ENCODE measurements around the gene TST. TPM values are rescaled to one million over a fixed set of nuclear protein-coding genes. Genes with fewer than 3 reads are reported as not detected.

Gene TST
- total RNA-seq, 1 donor from 2014 or later: 63.5 TPM

GRCh38 chr22:37037669-37038068, 18.4 kb upstream of the TST start:
- intact Hi-C loops (cut with DNase I): no loop called here
- ATAC-seq (ENCODE audit: poor library complexity): no peak
- DNase-seq: no peak

GRCh38 chr22:37036655-37037377, 17.6 kb upstream of the TST start:
- intact Hi-C loops (cut with DNase I): no loop called here
- DNase-seq: no peak

DNA sequence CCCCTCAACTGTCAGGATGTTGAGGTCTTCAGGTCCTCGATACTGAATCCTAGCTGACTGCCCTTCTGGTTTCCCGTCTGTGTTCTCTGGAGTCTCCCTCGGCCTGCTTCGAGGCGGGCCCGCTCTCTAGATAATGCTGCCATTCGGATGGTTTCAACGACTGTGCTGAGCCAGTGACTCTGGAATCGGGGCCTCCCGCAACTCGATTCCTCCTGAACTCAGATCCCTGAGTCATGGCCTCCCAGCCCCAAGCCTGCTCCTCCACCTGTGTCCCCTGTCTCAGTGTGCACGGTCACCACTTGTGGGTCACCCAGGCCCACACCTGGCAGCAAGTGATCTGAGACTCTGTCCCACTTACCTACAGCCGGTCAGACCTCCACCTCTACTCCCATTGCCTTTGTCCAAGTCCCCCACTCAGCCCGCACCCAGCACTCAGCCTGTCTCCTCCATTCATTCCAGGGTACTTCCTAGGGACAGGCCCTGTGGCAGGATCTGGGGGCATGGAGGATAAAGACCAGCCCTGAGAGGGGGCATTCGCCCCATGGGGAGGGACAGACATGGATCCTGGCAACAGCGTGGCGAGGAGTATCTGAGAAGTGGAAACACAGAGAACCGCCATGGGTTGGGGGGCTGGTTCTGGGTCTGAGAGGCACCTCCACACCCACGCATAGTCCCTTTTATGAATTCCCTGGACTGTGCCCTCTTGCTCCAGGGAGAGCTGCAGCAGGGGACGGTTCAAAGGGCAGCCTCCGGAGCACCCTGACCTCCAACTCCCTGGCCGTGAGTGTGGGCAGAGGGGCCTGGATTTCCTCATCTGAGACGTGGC, 14.6 kb upstream of the TST start:
- DNase-seq (no peak), ATAC-seq (ENCODE audit: poor library complexity) (no peak)
- intact Hi-C loops (cut with DNase I): no loop called here

More at GRCh38 chr22:37036655-37037377, 17.6 kb upstream of the TST start:
- ATAC-seq (ENCODE audit: poor library complexity): no peak

DNA sequence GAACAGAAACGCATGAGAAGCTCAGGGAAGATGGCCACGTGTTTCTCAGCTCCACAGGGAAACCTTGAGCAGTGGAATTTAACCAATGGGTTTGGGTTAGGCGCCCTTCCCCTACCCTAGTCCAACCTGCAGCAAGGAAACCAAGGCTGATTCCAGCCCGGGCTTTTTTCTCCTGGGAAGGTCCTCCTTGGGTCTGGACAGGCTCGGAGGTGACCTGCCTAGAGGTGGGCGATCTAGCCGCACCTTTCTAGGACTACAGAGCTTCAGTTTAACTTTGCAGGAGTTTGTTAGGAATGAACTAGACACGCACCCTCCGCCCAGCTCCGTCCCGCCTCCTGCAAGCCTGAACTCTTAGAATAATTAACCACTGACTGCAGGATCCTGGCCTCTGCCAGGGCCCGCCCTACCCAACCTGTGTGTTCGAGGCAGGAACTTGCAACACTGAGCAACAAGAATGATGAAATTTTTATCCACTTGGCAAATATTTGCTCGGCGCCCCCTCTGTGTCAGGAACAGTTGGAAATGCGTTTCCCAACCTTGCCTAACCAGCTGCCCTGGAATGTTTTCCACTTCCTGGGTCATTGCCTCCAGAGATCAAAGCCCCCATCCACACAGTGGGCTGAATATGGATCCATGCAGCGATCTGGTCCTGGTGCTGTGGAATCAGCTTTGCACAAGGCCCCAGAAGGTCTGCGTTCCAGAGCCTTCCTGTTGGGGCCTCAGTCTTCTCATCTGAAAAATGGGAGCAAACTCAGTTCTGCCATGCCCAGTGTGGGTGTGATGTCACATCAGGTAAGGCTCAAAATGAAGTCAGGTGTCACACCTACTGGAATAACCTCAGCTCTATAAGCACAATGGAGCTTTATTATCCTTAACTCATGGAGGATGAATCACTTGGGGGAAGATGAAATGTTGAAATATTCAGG, 13.6 kb upstream of the TST start:
- DNase-seq: no peak
- peak; percentile 40 for ATAC-seq (ENCODE audit: poor library complexity)
- intact Hi-C loops (cut with DNase I): no loop called here

DNA sequence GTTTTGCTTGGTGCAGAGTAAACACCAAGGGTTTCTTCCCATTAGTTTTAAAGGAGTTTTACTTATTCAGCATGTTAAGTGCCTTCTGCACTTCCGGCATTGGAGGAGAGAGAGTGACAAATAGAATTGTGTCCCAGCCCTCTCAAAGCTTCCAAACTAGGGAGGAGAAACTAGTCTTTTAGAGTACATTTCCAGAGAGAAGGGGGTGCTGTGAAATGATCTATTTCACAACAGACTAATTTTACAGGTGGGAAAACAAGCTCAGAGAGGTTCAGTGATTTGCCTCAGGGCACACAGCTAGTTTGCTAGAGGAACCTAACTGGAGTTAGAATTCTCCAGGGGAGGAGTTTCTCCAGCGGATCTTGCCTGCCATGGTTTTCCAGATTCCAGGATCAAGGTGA, 12.9 kb upstream of the TST start:
- ATAC-seq (ENCODE audit: poor library complexity): no peak
- intact Hi-C loops (cut with DNase I): no loop called here
- DNase-seq: no peak

DNA sequence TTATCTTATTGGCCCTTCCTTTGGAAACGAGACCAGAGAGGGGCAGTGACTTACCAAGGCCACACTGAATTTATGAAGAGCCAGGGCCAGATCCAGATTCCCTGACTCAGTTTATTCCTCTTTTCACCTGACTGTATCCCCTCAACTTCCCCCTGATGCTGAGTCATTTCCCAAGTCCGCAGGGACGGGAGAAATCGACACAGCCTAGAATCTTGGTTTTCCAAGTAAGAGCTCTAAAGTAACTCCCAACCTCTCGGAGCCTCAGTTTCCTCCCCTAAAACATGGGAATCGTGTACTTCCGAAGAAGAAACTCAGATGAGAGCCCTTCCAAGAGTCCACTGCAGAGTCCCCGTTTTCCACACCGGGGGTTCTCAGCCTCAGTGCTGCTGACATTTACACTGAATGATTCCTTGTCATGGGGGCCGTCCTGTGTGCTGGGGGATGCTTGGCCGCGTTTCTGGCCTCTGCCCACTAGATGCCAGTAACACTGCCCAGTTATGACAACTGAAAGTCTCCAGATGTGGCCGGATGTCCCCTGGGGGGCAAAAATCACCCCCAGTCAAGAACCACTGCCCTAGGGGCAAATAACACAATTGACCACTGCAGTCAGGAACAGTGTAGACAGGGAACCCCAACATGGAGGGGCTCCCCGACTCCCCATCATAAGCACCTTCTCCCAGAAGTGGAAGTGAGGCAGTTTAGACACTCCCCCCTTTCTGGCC, 11.5 kb upstream of the TST start:
- ATAC-seq (ENCODE audit: poor library complexity) (no peak), DNase-seq (no peak)
- intact Hi-C loops (cut with DNase I): no loop called here

DNA sequence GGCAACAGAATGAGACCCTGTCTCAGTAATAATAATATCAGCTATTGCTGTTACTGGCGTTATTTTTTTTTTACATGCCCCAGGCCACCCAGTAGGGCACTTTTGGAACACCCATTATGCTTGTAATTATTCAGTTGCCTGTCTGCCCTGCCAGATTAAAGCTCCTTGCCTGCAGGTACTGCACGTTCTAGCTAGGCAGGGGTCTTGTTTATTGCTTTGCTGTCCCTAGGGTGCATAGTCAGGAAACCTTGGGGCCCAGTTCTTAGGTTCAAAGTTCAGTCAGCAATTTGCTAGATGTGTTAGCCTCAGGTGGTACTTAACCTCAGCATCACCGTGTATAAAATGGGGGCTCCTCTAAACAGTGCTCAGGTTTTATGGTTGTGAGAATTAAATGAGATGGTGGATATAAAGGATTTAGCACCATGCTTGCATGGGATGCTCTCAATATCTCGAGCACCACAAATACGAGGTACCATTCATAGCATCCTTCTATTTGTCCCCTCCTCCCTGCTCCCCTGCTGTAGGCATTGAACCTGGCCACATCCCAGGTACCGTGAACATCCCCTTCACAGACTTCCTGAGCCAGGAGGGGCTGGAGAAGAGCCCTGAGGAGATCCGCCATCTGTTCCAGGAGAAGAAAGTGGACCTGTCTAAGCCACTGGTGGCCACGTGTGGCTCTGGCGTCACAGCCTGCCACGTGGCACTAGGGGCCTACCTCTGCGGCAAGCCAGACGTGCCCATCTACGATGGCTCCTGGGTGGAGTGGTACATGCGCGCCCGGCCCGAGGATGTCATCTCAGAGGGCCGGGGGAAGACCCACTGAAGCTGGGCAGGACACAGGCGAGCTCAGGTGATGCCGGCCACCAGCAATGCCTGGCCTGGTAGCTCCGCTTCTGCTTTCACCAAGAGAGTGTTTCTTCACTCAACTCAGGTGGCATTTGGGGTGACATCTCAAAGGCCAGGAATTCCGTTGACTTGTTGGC, 9.7 kb upstream of the TST start:
- intact Hi-C loops (cut with DNase I): no loop called here
- DNase-seq (no peak), ATAC-seq (ENCODE audit: poor library complexity) (no peak)

DNA sequence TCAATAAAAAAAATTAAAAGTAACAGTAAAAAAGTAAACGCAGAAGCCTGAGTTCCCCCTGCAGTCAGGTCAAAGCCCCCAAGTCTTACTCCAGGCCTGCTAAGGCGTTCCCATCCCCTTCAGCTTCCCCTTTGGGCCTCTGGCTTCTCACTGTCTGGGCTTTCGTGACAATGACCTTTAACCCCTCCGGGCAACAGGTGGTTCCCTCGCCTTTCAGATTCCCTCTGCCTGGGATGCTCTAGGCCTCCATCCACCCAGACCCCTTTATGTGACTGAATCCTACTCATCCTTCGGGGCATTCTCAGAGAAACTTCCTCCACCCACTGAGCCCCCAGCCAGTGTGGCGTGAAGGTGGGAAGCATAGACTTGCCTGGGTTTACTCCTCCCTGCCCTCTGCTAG, 8.3 kb upstream of the TST start:
- ATAC-seq (ENCODE audit: poor library complexity) (no peak), DNase-seq (no peak)
- intact Hi-C loops (cut with DNase I): no loop called here

DNA sequence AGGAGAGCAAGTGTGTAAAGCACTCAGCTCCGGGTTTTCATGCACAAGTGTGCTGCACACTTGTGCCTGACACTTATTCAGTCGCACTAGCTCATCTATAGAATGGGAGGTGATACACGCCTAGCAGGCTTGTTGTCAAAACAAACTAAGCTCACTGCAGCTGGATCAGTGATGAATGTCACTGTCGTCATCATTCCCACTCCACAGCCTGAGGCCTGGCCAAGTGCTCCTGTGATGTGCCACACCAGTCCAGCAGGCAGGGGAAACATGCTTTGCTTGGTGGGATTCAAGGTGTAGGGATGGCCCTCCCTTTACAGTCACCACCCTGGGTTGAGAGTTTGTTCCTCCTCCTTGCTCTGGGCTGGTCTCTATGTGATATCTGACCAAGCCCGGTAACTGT, 7.1 kb upstream of the TST start:
- no peak for DNase-seq

GRCh38 chr22:37025500-37026070, 6.3 kb upstream of the TST start:
- intact Hi-C loops (cut with DNase I): no loop called here
- no peak for ATAC-seq (ENCODE audit: poor library complexity)
- DNase-seq: no peak

More for the DNA sequence above, 7.1 kb upstream of the TST start:
- intact Hi-C loops (cut with DNase I): no loop called here
- peak; percentile 66 for ATAC-seq (ENCODE audit: poor library complexity)

GRCh38 chr22:37024339-37025157, 5.3 kb upstream of the TST start:
- ATAC-seq (ENCODE audit: poor library complexity): no peak
- intact Hi-C loops (cut with DNase I): no loop called here
- DNase-seq: no peak

GRCh38 chr22:37023743-37024338, 4.6 kb upstream of the TST start:
- DNase-seq (no peak), ATAC-seq (ENCODE audit: poor library complexity) (no peak)
- intact Hi-C loops (cut with DNase I): no loop called here

DNA sequence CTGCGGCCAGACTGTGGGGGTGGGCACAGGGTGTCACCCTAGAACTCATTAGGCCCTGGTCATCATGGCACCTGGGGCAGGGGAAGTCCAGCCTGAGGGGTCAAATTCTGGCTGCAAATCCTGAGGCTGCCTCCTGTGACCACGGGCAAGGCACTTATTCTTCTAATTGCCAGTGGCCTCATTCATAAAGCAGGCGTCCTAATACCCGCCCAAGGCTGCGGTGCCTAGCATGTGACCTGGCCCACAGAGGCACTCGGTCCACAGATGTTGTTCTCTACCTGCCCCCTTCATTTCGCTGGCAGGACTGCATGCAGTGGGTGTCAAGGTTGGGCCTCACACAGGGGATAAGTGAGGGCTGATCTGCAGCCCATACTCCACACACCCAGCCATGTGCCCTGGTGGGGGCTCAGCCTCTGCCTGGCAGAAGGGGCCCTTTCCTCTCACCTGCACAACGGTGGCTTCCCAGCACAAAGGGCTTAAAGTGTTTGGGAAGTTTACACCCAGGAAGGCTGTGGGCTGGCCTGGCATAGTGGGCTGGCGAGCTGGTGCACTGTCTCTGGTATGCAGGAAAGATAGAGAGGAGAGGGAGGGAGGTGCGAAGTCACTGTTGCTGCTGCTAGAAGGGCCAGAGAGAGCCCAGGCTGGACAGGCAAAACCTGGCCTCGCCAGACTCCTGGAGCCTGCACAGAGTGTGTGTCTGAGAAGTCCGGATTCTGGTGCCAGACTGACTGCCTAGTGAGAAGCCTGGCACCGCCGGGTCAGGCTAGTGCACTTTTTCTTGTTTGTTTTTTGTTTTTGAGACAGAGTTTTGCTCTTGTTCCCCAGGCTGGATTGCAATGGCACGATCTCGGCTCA, 3.5 kb upstream of the TST start:
- DNase-seq (no peak), ATAC-seq (ENCODE audit: poor library complexity) (peak; percentile 8)

DNA sequence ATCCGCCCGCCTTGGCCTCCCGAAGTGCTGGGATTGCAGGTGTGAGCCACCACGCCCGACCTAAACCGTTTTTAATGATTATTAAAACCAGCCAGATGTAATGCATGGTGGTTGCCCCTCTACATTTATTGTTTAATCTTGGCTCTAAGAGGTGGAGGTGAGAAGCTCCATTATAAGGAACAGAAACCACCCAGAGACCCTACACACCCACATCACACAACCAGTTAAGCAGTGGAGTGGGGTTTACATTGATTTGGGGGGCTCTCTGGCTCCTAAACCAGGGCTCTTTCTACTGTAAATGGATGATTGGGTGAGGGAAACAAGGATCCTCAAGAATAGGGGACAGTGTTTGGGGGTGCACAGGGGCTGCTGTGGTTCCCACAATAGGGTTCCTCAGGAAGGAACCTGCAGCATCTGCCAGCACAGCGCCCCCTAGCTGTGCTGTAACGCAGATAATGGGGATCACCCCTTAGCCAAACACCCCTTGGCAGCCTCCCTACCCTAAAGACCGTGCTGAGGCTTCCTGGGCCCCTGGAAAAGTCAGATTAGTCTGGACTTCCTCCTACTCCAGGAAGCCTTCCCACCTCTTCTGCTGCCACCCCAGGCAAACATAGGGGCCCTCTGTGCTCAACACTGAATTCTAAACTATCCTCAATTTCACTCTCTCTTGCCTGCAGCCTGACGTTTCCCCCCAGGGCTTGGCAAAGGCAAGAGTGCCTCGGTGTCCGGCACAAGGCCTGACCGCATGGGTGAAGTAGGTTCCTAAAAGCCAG, 2.6 kb upstream of the TST start:
- peak; percentile 71 for DNase-seq
- ATAC-seq (ENCODE audit: poor library complexity): no peak
- intact Hi-C loops (cut with DNase I): no loop called here

More for the DNA sequence above, 3.5 kb upstream of the TST start:
- intact Hi-C loops (cut with DNase I): no loop called here

Measured in Right ventricle myocardium superior (tissue), 1 donor.